Measurements from ENCODE around the gene NFKB1.
A peak's percentile ranks its signal among the peaks of the same experiment; 100 is the strongest.

DNA sequence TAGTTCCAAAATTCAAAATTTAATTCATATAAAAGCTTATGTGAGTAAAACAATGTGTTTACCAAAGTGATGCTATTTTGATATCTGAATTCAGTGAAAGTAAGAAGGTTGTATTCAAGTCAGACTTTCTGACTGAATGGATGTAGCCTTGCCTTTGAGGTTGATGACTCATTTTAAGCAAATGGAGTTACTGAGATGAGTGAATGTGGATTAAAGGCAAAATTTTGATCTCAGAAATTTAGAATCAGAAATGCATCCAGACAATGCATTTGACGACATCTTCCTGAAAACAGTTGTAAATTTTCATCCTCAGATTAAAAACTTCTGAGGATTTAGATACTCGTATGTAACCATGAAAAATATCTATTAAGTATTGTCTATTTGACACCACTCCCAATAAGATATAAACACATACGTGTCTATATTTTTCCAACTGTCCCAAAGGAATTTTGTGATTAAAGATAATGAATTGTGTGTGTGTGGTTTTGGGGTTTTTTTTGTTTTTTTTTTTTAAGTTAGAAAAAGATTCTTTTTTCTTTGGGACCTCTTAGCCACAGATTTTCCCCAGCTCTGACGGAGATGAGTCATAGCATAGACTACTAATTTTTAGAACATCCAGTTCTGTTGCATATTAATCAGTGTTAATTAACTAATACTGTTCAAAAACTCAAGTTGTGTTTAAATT lies 34.4 kb downstream of the NFKB1 start:
- TF ChIP-seq POLR2A (IDR thresholded peaks at IDR 0.05; ENCODE audit: low read depth, low read length) (no peak), REST (IDR thresholded peaks at IDR 0.05; ENCODE audit: low read depth, low read length) (no peak), TAF1 (IDR thresholded peaks at IDR 0.05; ENCODE audit: borderline replicate concordance, low read depth, low read length) (no peak), JUND (IDR thresholded peaks at IDR 0.05; ENCODE audit: low read depth, low read length) (peak; percentile 72), EZH2 (IDR thresholded peaks at IDR 0.05; ENCODE audit: borderline replicate concordance, control insufficient read depth, low read depth, low read length) (no peak), EP300 (IDR thresholded peaks at IDR 0.05; ENCODE audit: borderline replicate concordance in 1 of 2, control insufficient read depth in 1 of 2, low read depth in 2 of 2, low read length in 2 of 2) (peak in 1 of 2 experiments; percentile 77; a peak in 2 of 4 replicates), MTA2 (IDR thresholded peaks at IDR 0.05; ENCODE audit: low read depth) (peak; percentile 40), CREM (IDR thresholded peaks at IDR 0.05; ENCODE audit: low read depth) (peak; percentile 73; the same call in 1 of the 2 replicates), ZNF217 (IDR thresholded peaks at IDR 0.05) (no peak), NFYB (IDR thresholded peaks at IDR 0.05; ENCODE audit: insufficient read depth, low read depth, low read length) (no peak), POLR2AphosphoS5 (IDR thresholded peaks at IDR 0.05; ENCODE audit: low read length) (no peak)
- TF ChIP-seq, protein P1, sequence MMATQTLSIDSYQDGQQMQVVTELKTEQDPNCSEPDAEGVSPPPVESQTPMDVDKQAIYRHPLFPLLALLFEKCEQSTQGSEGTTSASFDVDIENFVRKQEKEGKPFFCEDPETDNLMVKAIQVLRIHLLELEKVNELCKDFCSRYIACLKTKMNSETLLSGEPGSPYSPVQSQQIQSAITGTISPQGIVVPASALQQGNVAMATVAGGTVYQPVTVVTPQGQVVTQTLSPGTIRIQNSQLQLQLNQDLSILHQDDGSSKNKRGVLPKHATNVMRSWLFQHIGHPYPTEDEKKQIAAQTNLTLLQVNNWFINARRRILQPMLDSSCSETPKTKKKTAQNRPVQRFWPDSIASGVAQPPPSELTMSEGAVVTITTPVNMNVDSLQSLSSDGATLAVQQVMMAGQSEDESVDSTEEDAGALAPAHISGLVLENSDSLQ (IDR thresholded peaks at IDR 0.05), result no peak
